BLaER1 treated with 17β-estradiol and CSF1 and Interleukin-3, amounts not matched to agents 10 nM and 100 nM (cell line): ENCODE results near the gene NR2C2.

ENCODE experiments used
- H3K27ac ChIP-seq, 11 experiments: shearing (Covaris generic); formaldehyde crosslinking; 2 replicates each; pipeline ENCODE4 v1.8.1; 2022
- H3K27me3 ChIP-seq, 11 experiments: shearing (Covaris generic); formaldehyde crosslinking; 2 replicates each; pipeline ENCODE4 v1.8.1; 2022
- H3K36me3 ChIP-seq, 11 experiments: shearing (Covaris generic); formaldehyde crosslinking; 2 replicates each; pipeline ENCODE4 v1.8.1; 2022
- H3K4me1 ChIP-seq, 10 experiments: shearing (Covaris generic); formaldehyde crosslinking; 2 replicates each; pipeline ENCODE4 v1.8.1; 2022
- H3K4me2 ChIP-seq, 11 experiments: shearing (Covaris generic); formaldehyde crosslinking; 2 replicates each; pipeline ENCODE4 v1.8.1; 2022
- H3K4me3 ChIP-seq, 10 experiments: shearing (Covaris generic); formaldehyde crosslinking; 2 replicates each; pipeline ENCODE4 v1.8.1; 2022
- H3K9ac ChIP-seq, 11 experiments: shearing (Covaris generic); formaldehyde crosslinking; 2 replicates each; pipeline ENCODE4 v1.8.1; 2022
- H3K9me3 ChIP-seq, 11 experiments: shearing (Covaris generic); formaldehyde crosslinking; replicated peaks in 1 of 11; 2 replicates each; pipeline ENCODE4 v1.8.1; 2022
- H4K20me1 ChIP-seq, 11 experiments: shearing (Covaris generic); formaldehyde crosslinking; 2 replicates each; pipeline ENCODE4 v1.8.1; 2022
- Cebpa-rat ChIP-seq, 11 experiments: shearing (Covaris generic); IDR thresholded peaks; 2 replicates each; pipeline ENCODE4 v1.8.1; 2022

The NR2C2 gene

GRCh38 chr3:14929310-14930074, 17.9 kb upstream of the NR2C2 start:
- TF ChIP-seq Cebpa-rat (IDR thresholded peaks at IDR 0.05): no peak
- Histone ChIP-seq H3K9me3 (no peaks in the 10 kb centered on the region), H4K20me1 (no peaks in the 10 kb centered on the region), H3K27me3 (no peaks in the 10 kb centered on the region), H3K27ac (peak overlapping the region in 2 of 11 experiments; percentile 30 to 32; a peak in 2 of 22 replicates), H3K9ac (no peak overlapping the region), H3K36me3 (no peaks in the 10 kb centered on the region), H3K4me3 (no peak overlapping the region), H3K4me2 (peak overlapping the region in 2 of 11 experiments; percentile 50 to 57; a peak in 4 of 22 replicates), H3K4me1 (peaks cover 0 to 15% (median 0%) of the 10 kb centered on the region in 10 experiments; a peak in 6 of 20 replicates)

DNA sequence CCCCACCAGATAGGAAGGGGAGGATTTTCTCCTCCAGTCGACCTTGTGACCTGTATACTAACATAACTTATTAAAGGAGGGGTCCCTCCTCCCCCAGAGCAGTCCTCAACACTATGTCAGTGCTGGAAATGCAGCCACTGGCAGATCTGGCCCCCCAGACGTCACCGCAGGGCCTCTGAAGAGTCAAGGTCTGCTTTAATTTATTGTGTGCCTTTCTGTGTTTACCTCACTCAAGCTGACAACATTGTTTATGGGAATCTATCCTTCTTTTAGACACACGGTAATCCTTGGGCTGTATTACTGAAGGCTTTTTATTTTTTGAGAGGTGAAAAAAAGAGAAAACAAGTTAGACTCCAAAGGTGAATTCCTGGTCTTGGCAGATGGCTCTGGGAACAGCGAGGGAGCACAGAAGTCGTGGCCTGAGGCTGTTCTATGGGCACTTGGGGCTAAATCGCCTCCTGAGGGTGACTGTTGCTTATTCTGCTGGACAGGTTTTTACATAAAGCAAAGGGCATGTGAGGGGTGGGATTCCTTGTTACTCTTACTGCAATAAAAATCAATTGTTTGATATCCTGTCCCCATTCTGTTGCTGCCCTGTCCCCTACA, 13.5 kb upstream of the NR2C2 start:
- Histone ChIP-seq H3K9me3 (no peaks in the 10 kb centered on the region), H3K4me3 (no peak overlapping the region), H3K27ac (no peak overlapping the region), H3K4me2 (no peak overlapping the region), H3K36me3 (no peaks in the 10 kb centered on the region), H3K4me1 (peaks cover 0 to 17% (median 0%) of the 10 kb centered on the region in 10 experiments; a peak in 4 of 20 replicates), H3K27me3 (no peaks in the 10 kb centered on the region), H3K9ac (peak overlapping the region in 1 of 11 experiments; percentile 7; a peak in 1 of 22 replicates), H4K20me1 (peaks cover 0 to under 1% (median 0%) of the 10 kb centered on the region in 11 experiments; a peak in 1 of 22 replicates)
- TF ChIP-seq Cebpa-rat (IDR thresholded peaks at IDR 0.05): no peak

DNA sequence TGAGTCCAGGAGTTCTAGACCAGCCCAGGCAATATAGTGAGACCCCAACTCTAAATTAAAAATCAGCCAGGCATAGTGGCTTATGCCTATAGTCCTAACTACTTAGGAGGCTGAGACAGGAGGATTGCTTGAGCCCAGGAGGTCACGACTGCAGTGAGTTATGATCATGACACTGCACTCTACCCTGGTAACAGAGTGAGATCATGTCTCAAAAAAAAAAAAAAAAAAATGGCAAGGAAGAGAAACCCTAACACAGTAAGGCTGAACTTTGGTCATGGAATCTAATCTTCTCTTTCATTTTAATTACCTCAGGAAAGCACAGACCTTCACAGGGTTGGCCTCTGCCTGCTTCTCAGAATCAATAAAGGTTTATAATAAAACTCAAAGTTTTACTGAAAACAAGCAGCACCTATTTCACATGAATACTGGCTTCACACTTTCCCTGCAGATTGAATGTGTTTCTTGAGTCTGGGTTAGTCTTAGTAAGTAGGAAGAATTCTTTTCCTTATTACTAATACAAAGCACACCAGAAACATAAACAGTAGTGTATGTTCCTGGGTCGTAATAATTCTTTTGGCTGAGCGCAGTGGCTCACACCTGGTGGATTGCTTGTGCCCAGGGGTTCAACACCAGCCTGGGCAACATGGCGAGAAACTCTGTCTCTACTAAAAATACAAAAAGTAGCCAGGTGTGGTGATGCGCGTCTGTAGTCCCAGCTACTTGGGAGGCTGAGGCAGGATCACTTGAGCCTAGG, 11.6 kb upstream of the NR2C2 start:
- H3K4me1 ChIP-seq: peaks cover 0 to 6% (median 0%) of the 10 kb centered on the region in 10 experiments; a peak in 1 of 20 replicates
- H3K27me3 ChIP-seq: no peaks in the 10 kb centered on the region
- no peak for TF ChIP-seq Cebpa-rat (IDR thresholded peaks at IDR 0.05)
- no peak overlapping the region for H3K27ac ChIP-seq
- no peaks in the 10 kb centered on the region for H3K36me3 ChIP-seq
- H4K20me1 ChIP-seq: peaks cover 0 to 4% (median 0%) of the 10 kb centered on the region in 11 experiments; a peak in 2 of 22 replicates
- H3K9me3 ChIP-seq: no peaks in the 10 kb centered on the region
- H3K4me3 ChIP-seq: no peak overlapping the region
- H3K9ac ChIP-seq: no peak overlapping the region
- H3K4me2 ChIP-seq: no peak overlapping the region

- H3K4me1 ChIP-seq: peaks cover 0 to 6% (median 0%) of the 10 kb centered on the region in 10 experiments; a peak in 3 of 20 replicates
- H3K36me3 ChIP-seq: peaks cover 10 to 22% (median 19%) of the 10 kb centered on the region in 11 experiments; a peak in 21 of 22 replicates
- no peaks in the 10 kb centered on the region for H3K9me3 ChIP-seq
- peaks cover 9 to 35% (median 27%) of the 10 kb centered on the region in 11 experiments; a peak in 19 of 22 replicates for H4K20me1 ChIP-seq
- no peak for TF ChIP-seq Cebpa-rat (IDR thresholded peaks at IDR 0.05)
- H3K9ac ChIP-seq: no peak overlapping the region
- H3K27me3 ChIP-seq: no peaks in the 10 kb centered on the region
- no peak overlapping the region for H3K4me3 ChIP-seq
- no peak overlapping the region for H3K4me2 ChIP-seq
- H3K27ac ChIP-seq: no peak overlapping the region
Measured at GRCh38 chr3:14938954-14939353, 8.4 kb upstream of the NR2C2 start.

DNA sequence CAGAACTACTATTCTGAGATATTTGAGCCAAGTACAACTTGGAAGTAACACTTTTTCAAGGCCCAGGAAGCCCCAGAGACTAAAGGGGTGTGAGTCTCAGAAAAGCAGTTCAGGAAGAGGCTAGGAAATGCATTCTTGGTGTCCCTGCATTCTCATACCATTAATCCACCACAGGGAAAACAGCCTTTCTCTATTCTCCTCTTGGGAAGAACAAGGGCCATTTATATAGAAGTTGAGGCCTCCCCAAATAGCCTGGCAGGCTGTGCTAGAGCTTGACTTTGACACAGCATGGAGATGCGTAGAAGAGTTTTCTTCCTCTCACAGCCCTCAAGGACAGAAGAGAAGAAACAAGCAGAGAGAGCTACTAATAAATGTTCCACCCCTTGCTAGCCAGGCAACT, 5.5 kb upstream of the NR2C2 start:
- Histone ChIP-seq H4K20me1 (peaks cover 19 to 57% (median 49%) of the 10 kb centered on the region in 11 experiments; a peak in 19 of 22 replicates), H3K4me2 (no peak overlapping the region), H3K9me3 (no peaks in the 10 kb centered on the region), H3K36me3 (peaks cover 28 to 41% (median 39%) of the 10 kb centered on the region in 11 experiments), H3K9ac (no peak overlapping the region), H3K4me3 (no peak overlapping the region), H3K27me3 (no peaks in the 10 kb centered on the region), H3K27ac (no peak overlapping the region), H3K4me1 (peaks cover 10 to 26% (median 17%) of the 10 kb centered on the region in 10 experiments)
- no peak for TF ChIP-seq Cebpa-rat (IDR thresholded peaks at IDR 0.05)

DNA sequence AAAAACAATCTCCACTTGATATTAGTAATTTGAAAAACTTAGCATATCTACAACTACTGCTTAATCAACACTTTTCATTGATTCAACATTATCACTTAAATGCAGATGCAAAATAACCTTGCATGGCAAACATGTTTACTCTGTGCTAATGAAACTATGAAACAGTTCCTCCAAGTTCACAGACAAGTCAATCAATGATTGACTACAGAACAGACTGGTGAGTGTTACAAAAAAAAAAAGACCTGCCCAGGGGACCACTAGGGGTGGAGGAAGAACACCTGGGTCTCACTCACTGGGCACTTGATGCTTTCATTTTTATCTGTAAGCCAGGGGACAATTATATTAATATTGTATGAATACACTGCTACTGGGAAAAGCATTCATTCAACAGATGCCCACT, 4.3 kb upstream of the NR2C2 start:
- peaks cover 28 to 41% (median 39%) of the 10 kb centered on the region in 11 experiments for H3K36me3 ChIP-seq
- H3K4me3 ChIP-seq: no peak overlapping the region
- no peak overlapping the region for H3K4me2 ChIP-seq
- H3K27ac ChIP-seq: no peak overlapping the region
- no peaks in the 10 kb centered on the region for H3K27me3 ChIP-seq
- no peak overlapping the region for H3K9ac ChIP-seq
- TF ChIP-seq Cebpa-rat (IDR thresholded peaks at IDR 0.05): no peak
- H3K9me3 ChIP-seq: no peaks in the 10 kb centered on the region
- H3K4me1 ChIP-seq: peaks cover 10 to 26% (median 17%) of the 10 kb centered on the region in 10 experiments
- peaks cover 19 to 57% (median 49%) of the 10 kb centered on the region in 11 experiments; a peak in 19 of 22 replicates for H4K20me1 ChIP-seq

GRCh38 chr3:14946236-14946635, 1.1 kb upstream of the NR2C2 start:
- H3K4me1 ChIP-seq: peaks cover 29 to 44% (median 35%) of the 10 kb centered on the region in 10 experiments
- no peaks in the 10 kb centered on the region for H3K27me3 ChIP-seq
- H3K9me3 ChIP-seq: no peaks in the 10 kb centered on the region
- H3K9ac ChIP-seq: peak overlapping the region; percentile 89 to 99 (median 96)
- TF ChIP-seq Cebpa-rat (IDR thresholded peaks at IDR 0.05): no peak
- H3K4me3 ChIP-seq: peak overlapping the region; percentile 71 to 89 (median 77)
- peaks cover 28 to 59% (median 50%) of the 10 kb centered on the region in 11 experiments for H3K36me3 ChIP-seq
- H3K4me2 ChIP-seq: peak overlapping the region; percentile 75 to 95 (median 90)
- H3K27ac ChIP-seq: peak overlapping the region; percentile 92 to 99 (median 98)
- H4K20me1 ChIP-seq: peaks cover 30 to 76% (median 50%) of the 10 kb centered on the region in 11 experiments; a peak in 19 of 22 replicates

DNA sequence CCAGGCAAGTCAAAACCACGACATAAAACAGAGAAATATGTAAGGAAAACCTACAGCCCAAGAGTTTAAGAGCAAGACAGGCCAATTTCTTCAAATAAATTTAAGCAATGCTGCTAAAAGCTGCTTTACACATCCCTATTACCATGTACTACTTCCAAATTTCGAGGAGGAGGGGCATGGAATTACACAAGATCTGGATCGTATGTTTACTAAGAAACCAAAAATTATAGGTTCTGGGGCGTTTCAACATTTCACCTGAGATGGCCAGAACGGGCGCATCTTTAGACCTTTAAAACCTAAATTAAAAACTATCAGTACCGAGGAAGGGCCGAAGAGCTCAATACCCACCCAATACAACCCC, 664 bp upstream of the NR2C2 start:
- Histone ChIP-seq H3K36me3 (peaks cover 28 to 59% (median 50%) of the 10 kb centered on the region in 11 experiments), H3K4me1 (peaks cover 29 to 44% (median 35%) of the 10 kb centered on the region in 10 experiments), H3K27ac (peak overlapping the region; percentile 92 to 99 (median 98)), H3K9ac (peak overlapping the region; percentile 89 to 99 (median 96)), H3K4me2 (peak overlapping the region; percentile 75 to 95 (median 90)), H4K20me1 (peaks cover 30 to 74% (median 45%) of the 10 kb centered on the region in 11 experiments; a peak in 19 of 22 replicates), H3K9me3 (no peaks in the 10 kb centered on the region), H3K27me3 (no peaks in the 10 kb centered on the region), H3K4me3 (peak overlapping the region; percentile 71 to 89 (median 77))
- no peak for TF ChIP-seq Cebpa-rat (IDR thresholded peaks at IDR 0.05)
